GM19468 (cell line): Measurements from ENCODE around the gene BRK1.
"Not testable (repeated sequence)": the region's sequence is repeated elsewhere in the genome, so short reads cannot be mapped to it uniquely, and the experiment has no call there.

Source experiments
- ATAC-seq: cut with Tn5 transposase; IDR thresholded peaks from one replicate; pipeline ENCODE4 v1.9.1; 2021; ENCODE audit warnings: mild to moderate bottlenecking, moderate library complexity, moderate number of reproducible peaks; ENCODE audit not compliant: unreplicated experiment; ENCODE audit errors: extremely low read depth

The BRK1 gene

DNA sequence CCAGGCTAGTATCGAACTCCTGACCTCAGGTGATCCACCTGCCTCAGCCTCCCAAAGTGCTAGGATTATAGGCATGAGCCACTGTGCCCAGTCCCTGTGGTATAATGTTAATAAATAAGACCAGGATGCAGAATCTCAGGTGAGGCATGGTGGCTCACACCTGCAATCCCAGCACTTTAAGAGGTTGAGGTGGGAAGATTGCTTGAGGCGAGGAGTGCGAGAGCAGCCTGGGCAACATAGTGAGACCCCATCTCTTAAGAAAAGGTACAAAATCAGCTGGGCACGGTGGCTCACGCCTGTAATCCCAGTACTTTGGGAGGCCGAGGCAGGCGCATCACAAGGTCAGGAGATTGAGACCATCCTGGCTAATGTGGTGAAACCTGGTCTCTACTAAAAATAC lies 59.9 kb downstream of the BRK1 start:
- not testable (repeated sequence) for ATAC-seq

DNA sequence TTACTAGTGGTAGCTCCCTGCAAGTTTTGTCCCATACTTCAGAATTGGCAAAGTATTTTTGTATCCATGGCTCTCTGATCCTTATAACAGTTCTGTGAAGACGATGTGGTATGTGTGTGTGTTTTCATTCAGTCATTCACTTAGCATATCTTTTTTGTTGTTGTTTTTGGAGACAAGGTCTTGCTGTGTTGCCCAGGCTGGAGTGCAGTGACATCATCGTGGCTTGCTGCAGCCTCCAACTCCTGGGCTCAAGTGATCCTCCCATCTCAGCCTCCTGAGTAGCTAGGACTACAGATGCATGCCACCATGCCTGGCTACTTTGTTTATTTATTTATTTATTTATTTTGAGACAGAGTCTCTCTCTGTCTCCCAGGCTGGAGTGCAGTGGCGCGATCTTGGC lies 60.7 kb downstream of the BRK1 start:
- not testable (repeated sequence) for ATAC-seq
